WTC11 (cell line): ENCODE data around the gene REEP3. TPM values are rescaled to one million over a fixed set of nuclear protein-coding genes. Genes with fewer than 3 reads are reported as not detected.

Source experiments
- ATAC-seq: fragments of 200-7000 bp; cut with Tn5 transposase; 2 replicates; pipeline ENCODE4 v1.10.0; 2021; ENCODE audit warnings: mild to moderate bottlenecking, moderate library complexity
- CTCF ChIA-PET: fragments of 300-600 bp; sonication (Branson Sonifier 250); formaldehyde crosslinking; loops from one replicate; lab custom pipeline; 2021; ENCODE audit warnings: antibody characterized with exemption; lab: Charles Lee
- POLR2A ChIA-PET: fragments of 350-600 bp; sonication (Branson Sonifier 250); formaldehyde crosslinking; loops from one replicate; lab custom pipeline; 2021; ENCODE audit warnings: antibody characterized with exemption; lab: Charles Lee
- DNase-seq: peaks from one replicate; pipeline ENCODE4 v3.0.0; 2021; ENCODE audit warnings: low spot score
- H3K27ac Mint-ChIP-seq: 2 replicates; pipeline ENCODE4 v1.8.0; 2021; ENCODE audit warnings: mixed read lengths
- H3K27me3 Mint-ChIP-seq: 2 replicates; pipeline ENCODE4 v1.8.0; 2021; ENCODE audit warnings: low read depth, mild to moderate bottlenecking, moderate library complexity, mixed read lengths
- H3K36me3 Mint-ChIP-seq: 2 replicates; pipeline ENCODE4 v1.8.0; 2021; ENCODE audit warnings: mixed read lengths
- H3K4me1 Mint-ChIP-seq: 2 replicates; pipeline ENCODE4 v1.8.0; 2022; ENCODE audit warnings: mixed read lengths
- H3K4me3 Mint-ChIP-seq: 2 replicates; pipeline ENCODE4 v1.8.0; 2021; ENCODE audit warnings: mild to moderate bottlenecking, moderate library complexity, mixed read lengths
- H3K9me3 Mint-ChIP-seq: 2 replicates; pipeline ENCODE4 v1.8.0; 2021; ENCODE audit warnings: mixed read lengths
- FOXJ3 ChIP-seq: sonication (generic); formaldehyde crosslinking; IDR thresholded peaks from 2 replicates; pipeline ENCODE4 v1.9.0; 2021; ENCODE audit warnings: missing genetic modification reagents, mild to moderate bottlenecking, borderline replicate concordance
- HMGA2 ChIP-seq: fragments of 250-450 bp; sonication (Bioruptor Pico); IDR thresholded peaks from 2 replicates; pipeline ENCODE4 v1.4.0; 2021; ENCODE audit warnings: mild to moderate bottlenecking, moderate library complexity
- KAT7 ChIP-seq: sonication (generic); formaldehyde crosslinking; IDR thresholded peaks from 2 replicates; pipeline ENCODE4 v1.8.1; 2023; ENCODE audit warnings: missing genetic modification reagents, mild to moderate bottlenecking, borderline replicate concordance
- MXD4 ChIP-seq: fragments of 250-450 bp; sonication (Bioruptor Pico); IDR thresholded peaks from 2 replicates; pipeline ENCODE4 v1.8.0; 2021; ENCODE audit warnings: mild to moderate bottlenecking, moderate library complexity, borderline replicate concordance
- NR2C2 ChIP-seq: sonication (generic); formaldehyde crosslinking; IDR thresholded peaks from 2 replicates; pipeline ENCODE4 v1.8.0; 2022; ENCODE audit warnings: mild to moderate bottlenecking, missing genetic modification reagents
- NR3C1 ChIP-seq: sonication (generic); formaldehyde crosslinking; conservative IDR thresholded peaks from 2 replicates; pipeline ENCODE4 v1.8.1; 2023; ENCODE audit warnings: low read depth, mild to moderate bottlenecking, missing genetic modification reagents
- RORB ChIP-seq: fragments of 250-450 bp; sonication (Bioruptor Pico); IDR thresholded peaks from 2 replicates; pipeline ENCODE4 v1.9.0; 2021; ENCODE audit warnings: mild to moderate bottlenecking
- ZBTB21 ChIP-seq: sonication (generic); formaldehyde crosslinking; IDR thresholded peaks from 2 replicates; pipeline ENCODE4 v1.8.1; 2023; ENCODE audit warnings: mild to moderate bottlenecking, missing genetic modification reagents, borderline replicate concordance
- ZNF121 ChIP-seq: sonication (generic); formaldehyde crosslinking; IDR thresholded peaks from 2 replicates; pipeline ENCODE4 v1.8.0; 2023; ENCODE audit warnings: missing genetic modification reagents
- total RNA-seq: library from RNA; stranded (reverse); gene quantifications from 3 replicates; pipeline ENCODE4 v1.2.3, GENCODE V29; 2021
- TF ChIP-seq, protein P1 (sequence below): fragments of 250-450 bp; sonication (Bioruptor Pico); IDR thresholded peaks from 2 replicates; pipeline ENCODE4 v1.9.0; 2021; ENCODE audit warnings: mild to moderate bottlenecking, borderline replicate concordance
- TF ChIP-seq, protein P2 (sequence below): fragments of 250-450 bp; sonication (Bioruptor Pico); IDR thresholded peaks from 2 replicates; pipeline ENCODE4 v2.1.2; 2022; ENCODE audit warnings: mild to moderate bottlenecking, moderate library complexity
- TF ChIP-seq, protein P3 (sequence below): sonication (generic); formaldehyde crosslinking; conservative IDR thresholded peaks from 2 replicates; pipeline ENCODE4 v1.8.1; 2022; ENCODE audit warnings: mild to moderate bottlenecking, missing genetic modification reagents
- TF ChIP-seq, protein P4 (sequence below): fragments of 250-450 bp; sonication (Bioruptor Pico); IDR thresholded peaks from 2 replicates; pipeline ENCODE4 v1.8.0; 2021; ENCODE audit warnings: mild to moderate bottlenecking

The REEP3 gene
- total RNA-seq, 1 experiment from 2014 or later: 18.5 TPM

DNA sequence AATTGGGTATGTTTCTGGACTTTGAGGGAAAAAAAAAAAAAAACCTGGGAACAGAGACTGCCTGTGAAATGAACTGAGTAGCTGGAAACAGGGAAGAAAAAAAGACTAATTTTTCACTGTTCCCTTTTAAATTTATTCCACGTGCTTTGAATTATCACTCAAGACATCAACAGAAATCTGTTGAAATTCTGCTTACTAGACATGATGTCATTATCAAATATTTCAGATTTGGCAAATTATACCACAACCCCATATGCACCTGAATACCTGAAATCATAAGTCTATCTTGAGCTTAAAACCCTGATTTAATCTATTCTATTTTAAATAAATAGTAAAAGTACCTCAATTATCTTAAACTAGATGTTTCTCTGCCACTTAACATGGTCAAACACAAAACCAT, 5.0 kb upstream of the REEP3 start:
- no peaks in the 10 kb centered on the region for H3K27me3 Mint-ChIP-seq
- H3K4me3 Mint-ChIP-seq: no peak overlapping the region
- ChIA-PET CTCF (interaction anchor here (1.3 kb wide), 1 partner anchor 114 kb away, joined by 8 read pairs; no protein-coding TSS in a partner anchor), POLR2A (no interaction called here)
- peaks cover 9% of the 10 kb centered on the region; the same call in 1 of the 2 replicates for H3K9me3 Mint-ChIP-seq
- no peak overlapping the region for H3K27ac Mint-ChIP-seq
- no peak for TF ChIP-seq HMGA2
- no peak for TF ChIP-seq MXD4 (CRISPR knock-in tag)
- TF ChIP-seq, protein P1, sequence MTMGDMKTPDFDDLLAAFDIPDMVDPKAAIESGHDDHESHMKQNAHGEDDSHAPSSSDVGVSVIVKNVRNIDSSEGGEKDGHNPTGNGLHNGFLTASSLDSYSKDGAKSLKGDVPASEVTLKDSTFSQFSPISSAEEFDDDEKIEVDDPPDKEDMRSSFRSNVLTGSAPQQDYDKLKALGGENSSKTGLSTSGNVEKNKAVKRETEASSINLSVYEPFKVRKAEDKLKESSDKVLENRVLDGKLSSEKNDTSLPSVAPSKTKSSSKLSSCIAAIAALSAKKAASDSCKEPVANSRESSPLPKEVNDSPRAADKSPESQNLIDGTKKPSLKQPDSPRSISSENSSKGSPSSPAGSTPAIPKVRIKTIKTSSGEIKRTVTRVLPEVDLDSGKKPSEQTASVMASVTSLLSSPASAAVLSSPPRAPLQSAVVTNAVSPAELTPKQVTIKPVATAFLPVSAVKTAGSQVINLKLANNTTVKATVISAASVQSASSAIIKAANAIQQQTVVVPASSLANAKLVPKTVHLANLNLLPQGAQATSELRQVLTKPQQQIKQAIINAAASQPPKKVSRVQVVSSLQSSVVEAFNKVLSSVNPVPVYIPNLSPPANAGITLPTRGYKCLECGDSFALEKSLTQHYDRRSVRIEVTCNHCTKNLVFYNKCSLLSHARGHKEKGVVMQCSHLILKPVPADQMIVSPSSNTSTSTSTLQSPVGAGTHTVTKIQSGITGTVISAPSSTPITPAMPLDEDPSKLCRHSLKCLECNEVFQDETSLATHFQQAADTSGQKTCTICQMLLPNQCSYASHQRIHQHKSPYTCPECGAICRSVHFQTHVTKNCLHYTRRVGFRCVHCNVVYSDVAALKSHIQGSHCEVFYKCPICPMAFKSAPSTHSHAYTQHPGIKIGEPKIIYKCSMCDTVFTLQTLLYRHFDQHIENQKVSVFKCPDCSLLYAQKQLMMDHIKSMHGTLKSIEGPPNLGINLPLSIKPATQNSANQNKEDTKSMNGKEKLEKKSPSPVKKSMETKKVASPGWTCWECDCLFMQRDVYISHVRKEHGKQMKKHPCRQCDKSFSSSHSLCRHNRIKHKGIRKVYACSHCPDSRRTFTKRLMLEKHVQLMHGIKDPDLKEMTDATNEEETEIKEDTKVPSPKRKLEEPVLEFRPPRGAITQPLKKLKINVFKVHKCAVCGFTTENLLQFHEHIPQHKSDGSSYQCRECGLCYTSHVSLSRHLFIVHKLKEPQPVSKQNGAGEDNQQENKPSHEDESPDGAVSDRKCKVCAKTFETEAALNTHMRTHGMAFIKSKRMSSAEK (CRISPR knock-in tag): no peak
- no peak for TF ChIP-seq NR3C1 (CRISPR knock-in tag)
- TF ChIP-seq, protein P2, sequence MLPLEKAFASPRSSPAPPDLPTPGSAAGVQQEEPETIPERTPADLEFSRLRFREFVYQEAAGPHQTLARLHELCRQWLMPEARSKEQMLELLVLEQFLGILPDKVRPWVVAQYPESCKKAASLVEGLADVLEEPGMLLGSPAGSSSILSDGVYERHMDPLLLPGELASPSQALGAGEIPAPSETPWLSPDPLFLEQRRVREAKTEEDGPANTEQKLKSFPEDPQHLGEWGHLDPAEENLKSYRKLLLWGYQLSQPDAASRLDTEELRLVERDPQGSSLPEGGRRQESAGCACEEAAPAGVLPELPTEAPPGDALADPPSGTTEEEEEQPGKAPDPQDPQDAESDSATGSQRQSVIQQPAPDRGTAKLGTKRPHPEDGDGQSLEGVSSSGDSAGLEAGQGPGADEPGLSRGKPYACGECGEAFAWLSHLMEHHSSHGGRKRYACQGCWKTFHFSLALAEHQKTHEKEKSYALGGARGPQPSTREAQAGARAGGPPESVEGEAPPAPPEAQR (CRISPR knock-in tag): no peak
- TF ChIP-seq ZBTB21 (CRISPR knock-in tag): no peak
- TF ChIP-seq, protein P3, sequence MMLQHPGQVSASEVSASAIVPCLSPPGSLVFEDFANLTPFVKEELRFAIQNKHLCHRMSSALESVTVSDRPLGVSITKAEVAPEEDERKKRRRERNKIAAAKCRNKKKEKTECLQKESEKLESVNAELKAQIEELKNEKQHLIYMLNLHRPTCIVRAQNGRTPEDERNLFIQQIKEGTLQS (CRISPR knock-in tag): no peak
- TF ChIP-seq KAT7: no peak
- TF ChIP-seq, protein P4, sequence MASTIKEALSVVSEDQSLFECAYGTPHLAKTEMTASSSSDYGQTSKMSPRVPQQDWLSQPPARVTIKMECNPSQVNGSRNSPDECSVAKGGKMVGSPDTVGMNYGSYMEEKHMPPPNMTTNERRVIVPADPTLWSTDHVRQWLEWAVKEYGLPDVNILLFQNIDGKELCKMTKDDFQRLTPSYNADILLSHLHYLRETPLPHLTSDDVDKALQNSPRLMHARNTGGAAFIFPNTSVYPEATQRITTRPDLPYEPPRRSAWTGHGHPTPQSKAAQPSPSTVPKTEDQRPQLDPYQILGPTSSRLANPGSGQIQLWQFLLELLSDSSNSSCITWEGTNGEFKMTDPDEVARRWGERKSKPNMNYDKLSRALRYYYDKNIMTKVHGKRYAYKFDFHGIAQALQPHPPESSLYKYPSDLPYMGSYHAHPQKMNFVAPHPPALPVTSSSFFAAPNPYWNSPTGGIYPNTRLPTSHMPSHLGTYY: no peak
- peaks cover 67% of the 10 kb centered on the region for H3K4me1 Mint-ChIP-seq
- H3K36me3 Mint-ChIP-seq: no peaks in the 10 kb centered on the region; the same call in 1 of the 2 replicates
- ATAC-seq: no peak
- no peak for DNase-seq

DNA sequence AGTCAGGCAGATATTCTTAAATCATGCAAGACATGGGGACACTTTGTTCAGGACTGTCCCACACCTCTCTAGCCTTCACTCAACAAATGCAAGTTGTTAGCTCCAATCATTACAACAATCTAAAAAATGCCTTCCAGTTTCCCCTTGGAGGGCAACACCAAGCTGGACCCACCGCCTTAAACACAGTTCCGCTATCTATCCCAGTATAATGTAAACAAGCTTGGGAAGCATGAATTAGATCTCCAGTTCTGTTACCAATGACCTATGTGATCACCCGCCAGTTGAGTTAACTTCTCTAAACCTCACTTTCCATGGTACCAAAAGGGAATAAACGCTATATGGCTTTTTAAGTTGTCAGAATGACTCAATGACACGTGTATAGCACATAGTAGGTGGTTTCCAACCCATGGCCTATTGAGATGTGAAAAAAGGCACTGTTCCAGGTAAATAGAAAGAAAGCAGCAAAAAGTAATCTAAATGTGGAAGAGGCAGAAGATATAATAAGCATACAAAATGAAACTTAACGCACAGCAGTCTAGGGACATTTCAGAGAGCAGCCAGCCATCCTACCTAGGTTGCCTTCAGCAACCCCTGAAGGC, 2.4 kb upstream of the REEP3 start:
- H3K9me3 Mint-ChIP-seq: peaks cover 6% of the 10 kb centered on the region; the same call in 1 of the 2 replicates
- H3K4me3 Mint-ChIP-seq: peak overlapping the region; percentile 8; the same call in 1 of the 2 replicates
- H3K27me3 Mint-ChIP-seq: no peaks in the 10 kb centered on the region
- peaks cover 74% of the 10 kb centered on the region for H3K4me1 Mint-ChIP-seq
- H3K27ac Mint-ChIP-seq: peak overlapping the region; percentile 58
- TF ChIP-seq ZNF121 (CRISPR knock-in tag) (no peak), RORB (CRISPR knock-in tag) (no peak), NR2C2 (CRISPR knock-in tag) (no peak), FOXJ3 (CRISPR knock-in tag) (no peak)
- TF ChIP-seq, protein P2 (CRISPR knock-in tag): no peak
- no peak for ATAC-seq
- DNase-seq: no peak
- no peaks in the 10 kb centered on the region; the same call in 1 of the 2 replicates for H3K36me3 Mint-ChIP-seq
- POLR2A ChIA-PET: interaction anchor here (0.6 kb wide), 1 partner anchor 101 kb away, joined by 5 read pairs; no protein-coding TSS in a partner anchor
- CTCF ChIA-PET: no interaction called here
